Hindlimb muscle (tissue), 1 donor: ENCODE results near the gene CHRNA10. TPM values are rescaled to one million over a fixed set of nuclear protein-coding genes. Genes with fewer than 3 reads are reported as not detected.

Experiments
- DNase-seq: peaks from one replicate; pipeline ENCODE4 v3.0.0-alpha.2; 2013
- polyA plus RNA-seq: library from polyadenylated mRNA; unstranded; fragments of 120-200 nt; gene quantifications from one replicate; pipeline ENCODE4 v1.2.1, GENCODE V29; 2013; ENCODE audit not compliant: insufficient read length

CHRNA10 gene, protein sequence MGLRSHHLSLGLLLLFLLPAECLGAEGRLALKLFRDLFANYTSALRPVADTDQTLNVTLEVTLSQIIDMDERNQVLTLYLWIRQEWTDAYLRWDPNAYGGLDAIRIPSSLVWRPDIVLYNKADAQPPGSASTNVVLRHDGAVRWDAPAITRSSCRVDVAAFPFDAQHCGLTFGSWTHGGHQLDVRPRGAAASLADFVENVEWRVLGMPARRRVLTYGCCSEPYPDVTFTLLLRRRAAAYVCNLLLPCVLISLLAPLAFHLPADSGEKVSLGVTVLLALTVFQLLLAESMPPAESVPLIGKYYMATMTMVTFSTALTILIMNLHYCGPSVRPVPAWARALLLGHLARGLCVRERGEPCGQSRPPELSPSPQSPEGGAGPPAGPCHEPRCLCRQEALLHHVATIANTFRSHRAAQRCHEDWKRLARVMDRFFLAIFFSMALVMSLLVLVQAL
- polyA plus RNA-seq, result 5.6 TPM

DNA sequence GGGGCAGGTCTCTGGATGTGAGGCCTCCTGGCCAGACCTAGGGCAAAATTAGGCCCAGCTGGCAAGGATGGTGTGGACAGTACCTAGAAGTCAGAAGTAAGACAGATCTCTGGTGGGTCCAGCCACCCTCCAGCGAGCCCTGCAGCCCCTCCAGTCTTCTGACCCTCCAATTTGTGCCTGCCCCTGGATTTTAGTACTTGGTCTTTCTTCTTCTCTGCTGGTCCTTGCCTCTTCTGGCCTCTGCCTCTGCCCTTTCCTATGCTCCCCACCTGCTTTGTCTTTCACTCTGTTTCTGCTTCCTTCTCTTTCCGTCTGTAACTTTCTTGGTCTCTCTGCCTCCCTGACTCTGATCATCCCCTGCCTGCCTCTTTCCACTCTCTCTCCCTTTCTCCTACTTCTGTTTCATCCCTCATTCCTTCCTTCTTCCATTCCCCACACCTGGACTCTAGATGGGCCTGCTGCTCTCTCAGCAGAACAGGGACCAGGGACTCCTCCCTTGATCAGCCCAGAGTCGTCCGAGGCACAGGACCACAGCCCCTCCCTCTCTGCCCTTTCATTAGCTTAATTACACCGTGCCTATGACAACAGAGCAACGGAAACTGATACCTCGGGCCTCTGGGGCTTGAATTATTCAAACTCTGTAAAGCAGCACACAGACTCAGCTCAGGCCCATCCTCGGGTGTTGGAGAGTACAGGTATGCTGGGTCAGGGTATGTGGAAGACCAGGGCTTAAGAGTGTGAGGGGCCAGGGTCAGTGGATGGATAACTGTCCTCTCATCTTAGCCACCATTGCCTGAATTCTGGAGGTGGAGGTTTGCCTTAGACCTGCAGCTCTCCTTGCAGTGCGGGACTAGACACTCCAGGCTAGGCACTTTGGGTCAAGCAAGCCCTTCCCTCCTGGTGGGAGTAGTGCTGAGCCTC lies at the start of gene CHRNA10:
CHRNA10 (minus strand) TSS at position 51 of the 921 bp plus-strand sequence. CDS start 72 bp downstream, outside the sequence.
- no peak for DNase-seq

DNA sequence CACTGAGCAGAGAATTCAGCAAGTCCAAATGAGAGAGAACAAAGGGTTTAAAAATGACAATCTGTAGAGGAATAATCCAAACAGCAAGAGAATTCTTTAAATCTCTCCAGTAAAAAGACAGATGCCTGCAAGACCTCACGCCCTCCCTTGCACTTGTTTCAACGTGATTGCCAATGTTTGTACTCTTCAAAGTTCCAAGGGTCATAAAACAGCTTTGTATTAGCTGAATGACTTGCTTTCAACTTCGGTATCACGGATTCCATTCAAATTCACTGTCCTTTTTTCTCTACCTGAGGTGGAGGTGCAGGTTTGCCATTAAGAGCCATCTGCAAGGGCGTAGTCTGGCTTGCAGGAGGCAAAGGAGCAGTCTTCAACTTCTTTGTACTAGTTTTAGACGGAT lies 41.1 kb upstream of the CHRNA10 start:
- no peak for DNase-seq

DNA sequence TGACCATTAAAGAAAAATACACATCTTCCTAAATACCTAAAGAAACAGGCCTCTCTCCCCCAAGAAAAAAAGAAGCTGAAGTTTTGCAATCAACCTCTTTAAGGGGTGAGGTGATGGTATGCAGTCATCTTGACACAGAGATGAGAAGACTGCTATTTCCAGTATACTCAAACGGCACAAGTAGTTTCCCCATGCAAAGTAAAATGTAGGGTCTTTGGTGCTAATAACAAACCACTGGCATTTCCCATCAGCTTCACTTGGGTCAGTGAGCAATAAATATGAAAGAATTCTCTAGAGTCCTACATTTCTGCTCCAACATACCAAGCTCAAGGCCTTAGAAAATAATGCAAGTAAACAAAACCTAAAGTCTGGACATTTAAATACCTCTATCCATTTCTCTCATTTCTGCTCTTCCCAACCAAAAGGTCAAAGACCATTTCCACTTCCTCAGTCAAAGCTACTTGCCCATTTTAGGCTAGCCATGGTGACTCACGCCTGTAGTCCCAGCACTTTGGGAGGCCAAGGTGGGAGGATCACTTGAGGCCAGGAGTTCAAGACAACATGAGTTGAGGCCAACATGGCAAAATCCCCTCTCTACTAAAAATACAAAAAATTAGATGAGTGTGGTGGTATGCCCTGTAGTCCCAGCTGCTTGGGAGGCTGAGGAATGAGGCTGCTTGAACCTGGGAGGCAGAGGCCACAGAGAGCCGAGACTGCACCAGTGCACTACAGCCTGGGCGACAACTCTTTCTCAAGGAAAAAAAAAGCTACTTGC lies 39.5 kb upstream of the CHRNA10 start:
- DNase-seq, result no peak

DNA sequence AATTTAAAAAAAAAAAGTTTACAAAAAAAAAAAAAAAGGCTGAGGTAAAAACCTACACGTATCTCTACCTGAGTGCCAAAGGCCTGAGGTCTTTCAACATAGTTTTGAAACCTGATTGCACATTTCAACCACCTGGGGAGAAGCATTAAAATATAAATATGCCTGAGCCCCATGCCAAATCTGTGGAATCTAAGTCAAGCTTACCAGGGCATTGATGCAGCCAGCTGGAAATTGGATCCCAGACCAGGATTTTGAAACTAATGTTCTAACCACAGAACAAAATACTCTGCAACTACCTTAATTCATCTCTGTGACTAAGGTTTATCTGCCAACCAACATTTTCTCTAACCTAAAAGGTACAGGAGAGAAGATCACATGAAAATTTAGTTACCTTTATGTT lies 38.8 kb upstream of the CHRNA10 start:
- no peak for DNase-seq

DNA sequence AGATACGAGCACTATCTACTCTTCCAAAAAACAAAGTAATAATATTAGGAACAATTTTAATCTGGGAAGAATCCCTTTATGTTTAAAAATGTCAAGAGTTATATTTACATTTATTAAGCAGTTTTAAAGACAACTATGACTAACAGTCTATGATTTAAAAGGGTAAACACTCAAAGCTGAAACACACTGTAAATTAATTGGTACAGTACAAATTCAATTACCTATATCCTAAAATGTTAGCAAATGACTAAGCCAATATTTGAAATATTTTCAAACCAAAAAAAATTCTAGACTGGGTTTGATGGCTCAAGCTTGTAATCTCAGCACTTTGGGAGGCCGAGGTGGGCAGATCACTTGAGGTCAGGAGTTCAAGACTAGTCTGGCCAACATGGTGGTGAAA lies 36.0 kb upstream of the CHRNA10 start:
- no peak for DNase-seq

DNA sequence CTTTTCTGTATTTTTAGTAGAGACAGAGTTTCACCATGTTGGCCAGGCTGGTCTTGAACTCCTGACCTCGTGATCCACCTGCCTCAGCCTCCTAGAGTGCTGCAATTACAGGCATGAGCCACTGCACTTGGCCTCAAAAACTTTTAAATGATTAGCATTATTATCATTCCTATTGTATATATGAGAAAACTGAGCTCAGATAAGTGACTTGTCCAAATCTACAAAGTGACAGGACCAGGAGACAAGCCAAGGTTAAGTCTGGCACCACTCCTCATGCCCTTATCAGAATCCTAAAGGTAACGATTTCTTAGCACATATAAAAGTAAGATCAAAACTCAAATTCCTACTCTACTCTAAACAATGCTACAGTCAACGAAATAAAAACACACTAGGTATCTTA lies 32.2 kb upstream of the CHRNA10 start:
- DNase-seq, result no peak

DNA sequence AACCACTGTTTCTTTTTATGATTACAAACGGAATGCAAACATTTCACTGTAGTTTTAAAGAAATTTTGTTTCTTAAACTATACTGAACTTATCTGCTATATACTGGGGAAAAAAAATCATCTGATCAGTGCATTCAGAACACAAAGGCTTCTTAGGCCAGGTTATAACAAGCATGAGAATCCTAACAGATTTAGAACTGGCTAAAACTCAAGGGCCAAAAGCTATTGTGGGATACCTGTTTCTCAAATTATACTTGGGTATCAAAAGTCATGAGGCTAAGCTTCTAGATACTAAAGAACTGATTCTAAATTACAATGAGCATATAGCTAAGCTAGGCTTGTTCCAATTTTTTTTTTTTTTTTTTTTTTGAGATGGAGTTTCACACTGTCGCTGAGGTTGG lies 29.7 kb upstream of the CHRNA10 start:
- no peak for DNase-seq

DNA sequence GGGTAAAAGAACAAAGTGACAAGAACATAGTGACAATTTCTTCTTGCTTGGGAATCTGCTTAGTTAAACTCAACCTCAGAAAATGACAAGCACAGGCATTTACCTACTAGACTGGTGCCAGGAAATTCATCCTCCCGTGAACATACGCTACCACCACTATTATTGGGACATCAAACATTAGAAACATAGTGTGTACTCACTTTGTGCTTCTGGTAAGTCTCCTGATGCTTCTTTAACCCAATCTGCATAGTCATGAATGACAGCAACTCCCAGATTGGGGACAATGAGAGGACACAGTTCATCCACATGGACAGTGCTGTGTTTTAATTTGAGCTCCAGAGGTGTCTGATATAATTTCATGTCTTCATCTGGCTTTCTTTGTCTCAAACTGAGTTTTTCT lies 29.2 kb upstream of the CHRNA10 start:
- no peak for DNase-seq

DNA sequence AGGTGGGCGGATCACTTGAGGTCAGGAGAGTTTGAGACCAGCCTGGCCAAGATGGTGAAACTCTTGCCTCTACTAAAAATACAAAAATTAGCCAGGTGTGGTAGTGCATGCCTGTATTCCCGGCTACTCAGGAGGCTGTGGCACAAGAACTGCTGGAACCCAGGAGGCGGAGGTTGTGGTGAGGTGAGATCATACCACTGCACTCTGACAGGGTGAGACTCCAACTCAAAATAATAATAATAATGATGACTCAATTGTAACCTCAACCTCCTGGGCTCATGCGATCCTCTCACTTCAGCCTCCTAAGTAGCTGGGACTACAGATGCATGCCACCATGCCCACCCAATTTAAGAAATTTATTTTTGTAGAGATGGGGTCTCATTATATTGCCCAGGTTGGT lies 15.6 kb upstream of the CHRNA10 start:
- DNase-seq, result no peak

DNA sequence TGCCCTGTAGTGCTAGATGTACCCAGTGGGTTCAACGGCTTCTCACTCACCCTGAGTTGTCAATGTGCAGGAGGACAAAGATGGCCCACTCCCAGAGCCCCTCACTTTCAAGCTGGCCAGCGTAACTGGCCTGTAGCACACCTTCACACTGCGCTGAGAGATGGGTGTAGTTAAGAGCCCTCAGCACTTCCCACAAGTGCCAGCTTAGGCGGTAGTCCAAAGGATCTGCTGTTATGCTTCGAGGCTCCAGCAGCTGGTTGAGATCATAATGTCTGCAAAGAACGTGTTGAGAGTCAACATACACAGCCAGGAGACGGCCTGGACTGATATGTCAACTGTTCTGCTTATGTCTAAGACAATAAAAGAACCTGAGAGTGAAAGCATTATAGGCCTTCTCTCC lies 14.7 kb upstream of the CHRNA10 start:
- no peak for DNase-seq

DNA sequence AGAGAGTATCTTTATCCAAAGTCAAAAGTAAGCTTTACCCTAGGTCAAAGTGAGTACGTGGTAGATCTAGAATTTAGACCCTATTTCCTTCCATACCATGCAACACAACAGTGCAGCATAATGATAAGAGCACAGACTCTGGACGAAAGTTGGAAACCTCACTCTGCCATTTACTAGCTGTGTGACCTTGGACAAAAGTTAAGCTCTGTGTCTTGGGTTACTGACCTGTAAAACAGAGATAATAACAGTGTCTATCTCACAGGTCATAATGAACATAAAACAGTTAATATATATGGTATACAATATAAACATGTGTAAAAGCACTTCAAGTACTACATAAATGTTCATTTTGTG lies 13.6 kb upstream of the CHRNA10 start:
- no peak for DNase-seq

DNA sequence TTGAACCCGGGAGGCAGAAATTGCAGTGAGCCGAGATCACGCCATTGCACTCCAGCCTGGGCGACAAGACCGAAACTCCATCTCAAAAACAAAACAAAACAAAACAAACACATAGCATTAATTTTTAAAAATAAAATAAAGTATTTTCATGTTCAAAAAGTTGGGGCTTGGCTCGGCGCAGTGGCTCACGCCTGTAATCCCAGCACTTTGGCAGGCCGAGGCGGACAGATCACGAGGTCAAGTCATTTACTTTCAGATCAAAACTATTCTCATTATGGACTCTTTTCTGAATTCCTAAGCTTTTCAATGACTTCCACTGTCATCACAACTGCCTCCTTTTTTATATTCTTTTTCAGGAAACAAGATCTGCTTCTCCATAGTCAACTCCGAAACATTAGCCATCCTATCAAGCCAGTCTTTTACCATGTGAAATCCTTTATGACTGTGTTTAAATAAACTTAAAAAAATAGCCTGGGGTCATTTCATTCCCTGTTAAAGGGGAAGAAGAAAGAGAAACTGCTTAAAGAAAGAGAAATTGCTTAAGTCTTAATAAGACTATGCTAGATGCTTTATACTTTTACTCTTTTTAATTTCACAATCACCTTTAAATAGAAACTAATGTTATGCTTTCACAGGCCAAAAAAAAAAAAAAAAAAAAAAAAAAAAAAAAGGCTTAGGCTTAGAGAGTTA lies 13.1 kb upstream of the CHRNA10 start:
- no peak for DNase-seq

DNA sequence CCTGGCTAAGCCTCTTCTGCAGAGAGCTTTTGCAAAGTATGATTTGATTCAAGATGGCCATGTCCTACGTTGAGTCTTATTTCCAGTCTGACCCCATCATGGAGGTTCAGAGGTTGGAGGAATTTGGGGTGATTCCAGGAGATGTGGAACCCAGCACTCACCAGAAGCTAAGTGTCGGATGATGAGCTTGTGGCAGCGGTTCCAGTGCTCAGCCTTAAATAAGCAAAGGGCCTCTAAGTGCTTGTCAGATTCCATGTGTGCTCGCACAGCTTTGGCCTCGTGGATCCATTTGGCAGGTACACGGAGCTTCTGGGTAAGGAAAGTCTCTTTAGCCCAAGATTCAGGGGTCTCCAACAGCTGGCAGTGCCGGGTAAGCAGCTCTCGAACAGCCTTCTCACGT lies 11.9 kb upstream of the CHRNA10 start:
- no peak for DNase-seq

DNA sequence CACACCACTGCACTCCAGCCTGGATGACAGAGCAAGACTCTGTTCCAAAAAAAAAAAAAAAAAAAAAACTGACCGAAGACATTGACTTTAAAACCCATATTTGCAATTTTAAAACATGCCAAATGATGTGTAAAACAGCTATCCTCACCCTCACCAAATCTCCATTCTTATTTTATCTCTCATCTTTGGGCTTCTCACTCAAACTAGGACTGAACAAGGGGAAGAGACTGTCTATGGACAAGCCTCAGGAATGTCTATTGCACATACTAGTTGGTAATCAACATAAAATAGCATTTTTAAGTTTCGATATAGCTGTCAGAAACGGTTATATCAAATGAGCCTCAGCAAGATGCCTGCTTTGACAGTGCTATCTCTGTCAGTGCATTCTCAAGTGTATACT lies 7.9 kb upstream of the CHRNA10 start:
- DNase-seq, result no peak

DNA sequence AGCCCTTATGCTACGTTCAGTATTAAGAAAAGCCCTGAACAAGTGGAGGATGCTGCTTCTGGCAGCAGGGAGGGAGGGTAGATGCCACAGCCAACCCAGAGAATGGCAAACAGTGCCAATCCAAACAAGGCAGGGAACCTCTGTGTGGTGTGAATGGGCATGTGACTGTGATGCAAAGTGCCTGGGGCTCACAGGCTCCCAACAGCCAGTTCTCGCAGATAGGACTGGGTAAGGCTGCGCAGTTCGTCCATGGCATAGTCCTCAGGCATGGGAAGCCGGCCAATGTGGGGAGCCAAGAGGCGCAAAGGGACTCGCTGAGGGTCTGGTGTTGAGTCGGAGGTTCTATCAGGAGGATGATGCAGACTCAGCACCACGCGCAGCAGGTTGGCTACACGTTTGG lies 4.8 kb upstream of the CHRNA10 start:
- no peak for DNase-seq

DNA sequence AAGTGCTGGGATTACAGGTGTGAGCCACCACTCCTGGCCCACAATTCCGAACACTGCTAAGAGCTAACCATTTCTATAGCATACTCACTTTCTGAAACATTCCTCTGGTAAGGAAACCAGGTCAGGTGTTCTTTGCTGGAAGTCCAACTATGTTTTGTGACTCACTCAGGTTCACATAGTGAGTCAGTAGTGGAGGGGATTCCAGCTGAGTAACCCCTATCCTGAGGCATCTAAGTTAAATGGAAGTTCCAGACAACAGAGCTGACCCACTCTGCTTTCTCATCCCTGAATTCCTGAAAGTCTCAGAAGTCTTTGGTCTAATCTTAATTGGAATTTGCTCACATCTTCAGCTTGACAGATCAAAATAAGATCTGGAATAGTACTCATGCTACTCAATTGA lies 3.0 kb upstream of the CHRNA10 start:
- DNase-seq, result no peak

DNA sequence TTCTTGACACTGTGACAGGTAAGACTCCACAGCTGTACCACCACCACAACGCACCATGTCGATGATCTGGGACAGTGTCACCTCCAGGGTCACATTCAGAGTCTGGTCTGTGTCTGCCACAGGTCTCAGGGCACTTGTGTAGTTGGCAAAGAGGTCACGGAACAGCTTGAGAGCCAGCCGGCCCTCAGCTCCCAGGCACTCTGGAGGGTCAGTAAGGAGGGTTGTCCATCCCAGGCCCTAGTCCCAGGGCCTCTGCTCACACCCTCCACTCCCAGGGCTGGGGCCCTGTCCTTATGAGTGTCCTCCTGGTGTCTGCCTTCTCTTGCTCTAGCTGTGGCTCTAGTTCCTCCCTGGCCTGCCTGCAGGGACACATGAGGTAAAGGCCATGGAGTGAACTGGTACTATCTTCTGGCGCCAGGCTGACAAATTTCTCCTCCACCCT lies 1.4 kb downstream of the CHRNA10 start:
- no peak for DNase-seq

DNA sequence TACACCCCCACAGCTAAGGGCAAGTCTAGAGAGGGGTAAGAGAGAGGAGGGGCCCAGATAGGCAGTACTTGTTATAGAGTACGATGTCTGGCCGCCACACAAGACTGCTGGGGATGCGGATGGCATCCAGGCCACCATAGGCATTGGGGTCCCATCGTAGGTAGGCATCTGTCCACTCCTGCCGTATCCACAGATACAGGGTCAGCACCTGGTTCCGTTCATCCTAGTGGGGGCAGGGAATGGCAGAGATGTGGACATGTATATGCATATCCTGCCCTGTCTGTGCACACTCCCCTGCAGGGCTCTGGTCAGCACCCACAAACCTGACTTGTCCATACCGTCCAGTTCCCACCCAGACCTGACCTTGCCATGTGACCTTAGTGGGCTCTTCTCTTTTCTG lies 2.1 kb downstream of the CHRNA10 start:
- DNase-seq, result no peak

DNA sequence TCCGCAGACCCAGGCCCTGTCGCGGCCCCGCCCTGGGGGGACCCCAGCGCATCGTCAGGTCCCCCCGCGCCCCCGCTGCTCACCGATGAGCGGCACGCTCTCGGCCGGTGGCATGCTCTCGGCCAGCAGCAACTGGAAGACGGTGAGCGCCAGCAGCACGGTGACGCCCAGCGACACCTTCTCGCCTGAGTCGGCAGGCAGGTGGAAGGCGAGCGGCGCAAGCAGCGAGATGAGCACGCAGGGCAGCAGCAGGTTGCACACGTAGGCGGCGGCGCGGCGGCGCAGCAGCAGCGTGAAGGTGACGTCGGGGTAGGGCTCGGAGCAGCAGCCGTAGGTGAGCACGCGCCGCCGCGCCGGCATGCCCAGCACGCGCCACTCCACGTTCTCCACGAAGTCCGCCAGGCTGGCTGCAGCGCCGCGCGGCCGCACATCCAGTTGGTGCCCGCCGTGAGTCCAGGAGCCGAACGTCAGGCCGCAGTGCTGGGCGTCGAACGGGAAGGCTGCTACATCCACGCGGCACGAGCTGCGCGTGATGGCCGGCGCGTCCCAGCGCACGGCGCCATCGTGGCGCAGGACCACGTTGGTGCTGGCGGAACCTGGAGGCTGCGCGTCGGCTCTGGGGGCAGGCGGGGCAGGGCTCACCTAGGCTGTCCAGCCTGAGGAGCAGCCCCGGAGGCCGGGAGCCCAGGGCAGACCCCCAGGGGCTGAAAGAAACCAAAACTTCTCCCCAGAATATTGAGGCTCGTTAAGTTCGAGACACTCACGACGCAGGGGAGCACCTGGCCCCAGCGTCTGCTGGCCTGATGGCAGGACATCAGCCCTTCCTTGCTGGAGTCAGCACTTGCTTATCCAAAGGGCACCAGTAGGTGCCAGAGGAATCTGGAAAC lies 3.8 kb downstream of the CHRNA10 start:
- no peak for DNase-seq

DNA sequence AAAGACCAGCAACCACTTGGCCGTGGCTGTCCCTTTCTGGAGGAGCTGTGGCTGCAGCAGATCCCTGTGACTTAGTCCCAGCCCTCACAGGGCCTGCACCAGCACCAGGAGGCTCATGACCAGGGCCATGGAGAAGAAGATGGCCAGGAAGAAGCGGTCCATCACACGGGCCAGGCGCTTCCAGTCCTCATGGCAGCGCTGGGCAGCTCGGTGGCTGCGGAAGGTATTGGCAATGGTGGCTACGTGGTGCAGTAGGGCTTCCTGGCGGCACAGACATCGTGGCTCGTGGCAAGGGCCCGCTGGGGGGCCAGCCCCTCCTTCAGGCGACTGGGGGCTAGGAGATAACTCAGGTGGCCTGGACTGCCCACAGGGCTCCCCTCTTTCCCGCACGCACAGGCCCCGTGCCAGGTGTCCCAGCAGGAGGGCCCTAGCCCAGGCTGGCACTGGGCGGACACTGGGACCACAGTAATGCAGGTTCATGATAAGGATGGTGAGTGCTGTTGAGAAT lies 5.1 kb downstream of the CHRNA10 start:
- no peak for DNase-seq
